Stomach (tissue), 9 donors: ENCODE results near the gene STYXL1. TPM values are rescaled to one million over a fixed set of nuclear protein-coding genes. Genes with fewer than 3 reads are reported as not detected.

Experiments
- DNase-seq, 2 donors: peaks; one replicate each; pipeline versions ENCODE4 v3.0.0 to v3.0.0-alpha.2; 2013 to 2019
- H3K27ac ChIP-seq, 5 donors: fragments of 200-600 bp in 4 of 5; sonication (generic) in 4 of 5; one replicate each; pipeline ENCODE4 v1.5.1; 2013 to 2019; ENCODE audit warnings: mild to moderate bottlenecking in 1 of 5, moderate library complexity in 1 of 5
- H3K27me3 ChIP-seq, 3 donors: fragments of 200-600 bp; sonication (generic); one replicate each; pipeline ENCODE4 v1.5.1; 2017 to 2019; ENCODE audit warnings: mixed run types in 1 of 3
- H3K36me3 ChIP-seq, 4 donors: fragments of 200-600 bp; sonication (generic); 1 replicate in 3 of 4; 2 replicates in 1 of 4; pipeline ENCODE4 v1.5.1; 2016 to 2019
- H3K4me1 ChIP-seq, 4 donors: fragments of 200-600 bp; sonication (generic); one replicate each; pipeline ENCODE4 v1.5.1; 2016 to 2019
- H3K4me3 ChIP-seq, 4 donors: fragments of 200-600 bp; sonication (generic) in 3 of 4; one replicate each; pipeline ENCODE4 v1.5.1; 2016 to 2019; ENCODE audit warnings: mild to moderate bottlenecking in 1 of 4
- H3K9me3 ChIP-seq, 4 donors: fragments of 200-600 bp; sonication (generic); one replicate each; pipeline ENCODE4 v1.5.1; 2016 to 2019
- EP300 ChIP-seq: sonication (generic); formaldehyde crosslinking; IDR thresholded peaks from one replicate; pipeline ENCODE4 v1.6.1; 2017; ENCODE audit warnings: antibody characterized with exemption
- POLR2A ChIP-seq, 4 donors: fragments of 450-650 bp; IDR thresholded peaks; one replicate each; pipeline ENCODE4 v1.6.1; 2016; ENCODE audit warnings: antibody characterized with exemption in 4 of 4, control low read depth in 2 of 4, mild to moderate bottlenecking in 1 of 4, moderate library complexity in 1 of 4
- POLR2AphosphoS5 ChIP-seq, 3 donors: sonication (generic); formaldehyde crosslinking; IDR thresholded peaks; one replicate each; pipeline ENCODE4 v1.6.1; 2016; ENCODE audit warnings: antibody characterized with exemption in 3 of 3
- WGBS, 5 donors: extraction: QIAGEN DNeasy Blood & Tissue Kit in 3 of 5; methylation state at CpG; one replicate each; pipeline versions ENCODE4 v1.1.5 to v1.1.7; 2013 to 2018; 5-methylcytosine and 5-hydroxymethylcytosine counted together
- intact Hi-C: fragments of 100-400 bp; cut with DNase I; formaldehyde crosslinking; loops from one replicate; pipeline ENCODE4 v1.15.1; 2023; ENCODE audit warnings: low total_unique reads
- polyA plus RNA-seq, 3 donors: library from polyadenylated mRNA; stranded (reverse); fragments of 200-250 nt; gene quantifications; one replicate each; pipeline ENCODE4 v1.2.3, GENCODE V29; 2013
- total RNA-seq, 5 donors: library from RNA; depleted of rRNA; stranded (reverse); fragments of >200 nt; gene quantifications; one replicate each; pipeline versions ENCODE4 v1.1.0 to v1.2.3, GENCODE V29; 2014 to 2016
- TF ChIP-seq, protein P1 (sequence below), 7 experiments: fragments of 450-650 bp in 4 of 7; fragments of 200-600 bp in 3 of 7; sonication (generic) in 3 of 7; IDR thresholded peaks; one replicate each; pipeline ENCODE4 v1.5.1; 2016 to 2019; ENCODE audit warnings: antibody characterized with exemption in 7 of 7, control low read depth in 2 of 7, mild to moderate bottlenecking in 1 of 7
- donor health status: healthy with polysubstance abuse.
- donor health status: Bipolar disorder and iron deficiency.
- donor health status: healthy.

STYXL1 gene
- total and polyA plus RNA-seq, 8 donors = 12.3 to 58.1 (median 33.4) TPM

DNA sequence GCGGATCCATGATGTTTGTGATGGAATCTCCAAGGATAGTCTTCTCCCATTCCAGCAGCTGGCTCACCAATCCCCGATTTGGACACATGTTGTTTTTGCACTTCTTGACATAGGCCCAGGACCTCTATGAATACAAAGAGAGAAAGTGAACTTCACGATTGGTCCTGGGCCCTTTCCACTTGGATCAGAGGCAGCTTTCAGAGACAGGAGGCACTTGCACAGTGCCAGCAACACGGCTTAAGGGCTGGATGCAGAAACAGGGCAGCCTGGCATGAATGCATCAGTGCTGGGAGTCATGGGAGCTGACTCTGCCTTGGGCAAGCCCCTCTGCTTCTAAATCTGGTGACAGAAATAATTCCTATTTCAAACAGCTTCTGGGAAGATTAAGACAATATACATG lies 51.3 kb downstream of the STYXL1 start:
- Histone ChIP-seq H3K27ac (peak overlapping the region in 1 of 5 donors; percentile 63), H3K4me1 (peaks cover 19 to 35% (median 27%) of the 10 kb centered on the region in 4 donors), H3K4me3 (no peak overlapping the region), H3K36me3 (peaks cover 15 to 40% (median 30%) of the 10 kb centered on the region in 4 donors), H3K9me3 (no peaks in the 10 kb centered on the region), H3K27me3 (no peaks in the 10 kb centered on the region)
- WGBS, 5 donors = 73 to 91% (median 83%) methylated on average over 3 to 4 of the region's 4 CpGs
- TF ChIP-seq POLR2A (IDR thresholded peaks at IDR 0.05) (no peak), POLR2AphosphoS5 (IDR thresholded peaks at IDR 0.05) (no peak), EP300 (no peak)
- TF ChIP-seq, protein P1, sequence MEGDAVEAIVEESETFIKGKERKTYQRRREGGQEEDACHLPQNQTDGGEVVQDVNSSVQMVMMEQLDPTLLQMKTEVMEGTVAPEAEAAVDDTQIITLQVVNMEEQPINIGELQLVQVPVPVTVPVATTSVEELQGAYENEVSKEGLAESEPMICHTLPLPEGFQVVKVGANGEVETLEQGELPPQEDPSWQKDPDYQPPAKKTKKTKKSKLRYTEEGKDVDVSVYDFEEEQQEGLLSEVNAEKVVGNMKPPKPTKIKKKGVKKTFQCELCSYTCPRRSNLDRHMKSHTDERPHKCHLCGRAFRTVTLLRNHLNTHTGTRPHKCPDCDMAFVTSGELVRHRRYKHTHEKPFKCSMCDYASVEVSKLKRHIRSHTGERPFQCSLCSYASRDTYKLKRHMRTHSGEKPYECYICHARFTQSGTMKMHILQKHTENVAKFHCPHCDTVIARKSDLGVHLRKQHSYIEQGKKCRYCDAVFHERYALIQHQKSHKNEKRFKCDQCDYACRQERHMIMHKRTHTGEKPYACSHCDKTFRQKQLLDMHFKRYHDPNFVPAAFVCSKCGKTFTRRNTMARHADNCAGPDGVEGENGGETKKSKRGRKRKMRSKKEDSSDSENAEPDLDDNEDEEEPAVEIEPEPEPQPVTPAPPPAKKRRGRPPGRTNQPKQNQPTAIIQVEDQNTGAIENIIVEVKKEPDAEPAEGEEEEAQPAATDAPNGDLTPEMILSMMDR (IDR thresholded peaks at IDR 0.05) = no peak
- no peak for DNase-seq
- intact Hi-C loops = no loop called here

DNA sequence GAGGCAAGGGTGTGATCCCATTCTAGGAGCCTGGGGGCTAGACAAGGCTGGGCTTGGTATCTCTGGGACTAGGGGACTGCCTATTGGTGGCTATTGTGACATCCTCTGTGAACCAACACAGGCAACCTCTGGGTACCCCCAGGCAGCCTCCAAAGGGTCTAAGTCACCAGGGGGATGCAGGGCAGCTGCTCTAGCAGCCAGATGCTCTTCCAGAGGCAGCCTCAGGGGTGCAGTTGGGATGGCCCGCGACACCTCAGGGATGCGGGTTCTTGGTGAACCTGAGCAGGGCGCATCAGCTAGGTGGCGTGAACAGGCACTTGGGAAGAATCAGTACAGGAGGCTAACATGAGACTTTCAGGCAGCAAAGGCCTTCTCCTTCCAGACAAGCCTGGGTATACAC lies 51.8 kb downstream of the STYXL1 start:
- no peaks in the 10 kb centered on the region for H3K9me3 ChIP-seq
- intact Hi-C loops = no loop called here
- peaks cover 19 to 39% (median 28%) of the 10 kb centered on the region in 4 donors for H3K4me1 ChIP-seq
- H3K27me3 ChIP-seq = no peaks in the 10 kb centered on the region
- WGBS, 5 donors = 96 to 100% (median 98%) methylated on average over 5 of the region's 5 CpGs
- H3K27ac ChIP-seq = no peak overlapping the region
- no peak for TF ChIP-seq POLR2AphosphoS5 (IDR thresholded peaks at IDR 0.05)
- TF ChIP-seq EP300 = no peak
- TF ChIP-seq, protein P1 (IDR thresholded peaks at IDR 0.05) = no peak
- no peak for TF ChIP-seq POLR2A (IDR thresholded peaks at IDR 0.05)
- H3K4me3 ChIP-seq = no peak overlapping the region
- DNase-seq = no peak
- H3K36me3 ChIP-seq = peaks cover 15 to 35% (median 25%) of the 10 kb centered on the region in 4 donors

DNA sequence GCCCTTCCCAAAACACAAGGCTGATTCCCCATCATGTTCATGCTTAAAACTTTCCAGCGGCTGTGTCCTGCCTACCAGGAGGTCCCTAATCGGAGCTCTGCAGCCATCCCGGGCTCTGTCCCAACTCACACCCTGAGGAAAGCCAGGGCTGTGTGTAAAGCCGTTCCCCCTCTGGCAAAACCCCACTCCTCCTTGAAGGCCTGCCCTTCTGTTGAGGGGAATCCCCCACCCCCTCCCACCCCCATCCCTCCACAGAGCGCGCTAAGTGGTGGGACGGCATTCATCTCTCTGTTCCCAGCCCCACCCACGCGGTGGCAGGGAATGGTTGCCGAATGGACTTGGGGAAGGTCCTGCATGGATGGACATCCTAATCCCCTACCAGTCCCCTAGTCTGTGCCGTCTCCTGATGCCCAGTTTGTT lies 52.7 kb downstream of the STYXL1 start:
- TF ChIP-seq POLR2AphosphoS5 (IDR thresholded peaks at IDR 0.05) (no peak), EP300 (no peak), POLR2A (IDR thresholded peaks at IDR 0.05) (no peak)
- TF ChIP-seq, protein P1 (IDR thresholded peaks at IDR 0.05) = no peak
- intact Hi-C loops = no loop called here
- Histone ChIP-seq H3K4me1 (peaks cover 22 to 48% (median 32%) of the 10 kb centered on the region in 4 donors), H3K27me3 (no peaks in the 10 kb centered on the region), H3K4me3 (peak overlapping the region; percentile 79 to 94 (median 91)), H3K27ac (peak overlapping the region; percentile 95 to 98 (median 97)), H3K9me3 (no peaks in the 10 kb centered on the region), H3K36me3 (peaks cover 6 to 26% (median 16%) of the 10 kb centered on the region in 4 donors)
- DNase-seq = peak in 1 of 2 donors; percentile 65
- WGBS, 5 donors = 37 to 59% (median 41%) methylated on average over 8 to 11 of the region's 11 CpGs

DNA sequence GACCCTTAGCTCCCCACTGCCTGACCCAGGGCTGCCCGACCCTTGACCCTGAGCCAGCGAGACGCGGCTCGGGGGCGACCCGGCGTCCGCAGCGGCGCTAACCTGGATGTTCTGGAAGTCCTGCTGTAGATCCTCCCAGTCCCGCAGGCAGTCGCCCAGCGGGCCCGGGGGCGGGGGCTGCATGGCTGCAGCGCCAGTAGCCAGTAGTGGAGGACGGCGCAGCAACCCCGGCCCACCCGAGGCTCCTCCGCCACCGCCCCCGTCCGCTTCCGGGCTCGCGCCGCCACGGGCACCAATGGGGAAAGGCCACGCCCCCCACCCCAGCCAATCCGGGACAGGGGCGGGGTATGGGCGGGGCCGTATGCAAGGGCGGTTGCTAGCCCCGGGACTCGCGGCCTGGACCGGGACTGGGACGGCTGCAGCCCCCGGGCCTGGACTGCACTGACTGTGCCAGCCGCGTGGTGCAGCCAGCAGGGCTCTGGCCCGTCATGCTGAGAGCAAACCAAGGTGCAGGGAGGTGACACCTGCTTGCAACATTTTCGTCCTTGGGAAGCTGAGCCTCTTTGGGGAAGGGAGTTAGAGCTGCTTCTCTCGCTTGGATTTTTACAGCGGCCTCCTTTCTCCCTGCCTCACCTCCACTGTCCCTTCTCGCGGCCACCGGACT lies 53.3 kb downstream of the STYXL1 start, which contains the start of gene TMEM120A:
TMEM120A (minus strand) TSS at position 208 of the 664 bp plus-strand sequence; CDS start at position 183, 25 bp downstream.
- H3K4me3 ChIP-seq = peak within 1 kb of the TSS; percentile 79 to 94 (median 91)
- peak within 1 kb of the TSS; percentile 95 to 98 (median 97) for H3K27ac ChIP-seq
- peaks cover 6 to 24% (median 16%) of the 10 kb centered on the region in 4 donors for H3K36me3 ChIP-seq
- intact Hi-C loops = no loop called here
- no peaks in the 10 kb centered on the region for H3K9me3 ChIP-seq
- H3K27me3 ChIP-seq = no peaks in the 10 kb centered on the region
- 1 to 11% (median 2%) methylated on average over 7 to 51 of the region's 51 CpGs for WGBS, 5 donors
- peaks cover 27 to 53% (median 35%) of the 10 kb centered on the region in 4 donors for H3K4me1 ChIP-seq
- TF ChIP-seq POLR2AphosphoS5 (IDR thresholded peaks at IDR 0.05) (peak; percentile 71 to 92 (median 84)), EP300 (no peak), POLR2A (IDR thresholded peaks at IDR 0.05) (peak in 2 of 4 donors; percentile 6 to 75)
- TF ChIP-seq, protein P1 (IDR thresholded peaks at IDR 0.05) = peak in 4 of 7 experiments; percentile 2 to 35 (median 16)
- peak; percentile 98 for DNase-seq
